IgD-negative memory B cell (primary cell): ENCODE measurements around the gene APOBEC4. TPM values are rescaled to one million over a fixed set of nuclear protein-coding genes. Genes with fewer than 3 reads are reported as not detected.

Experiments used
- H3K27ac Mint-ChIP-seq, 3 donors: one replicate each; pipeline ENCODE4 v1.8.0; 2020 to 2022; ENCODE audit warnings: mild to moderate bottlenecking in 3 of 3, mixed read lengths in 3 of 3, moderate library complexity in 1 of 3
- H3K27me3 Mint-ChIP-seq: one replicate; pipeline ENCODE4 v1.8.0; 2021; ENCODE audit warnings: mixed read lengths
- H3K36me3 Mint-ChIP-seq: one replicate; pipeline ENCODE4 v1.8.0; 2020; ENCODE audit warnings: mild to moderate bottlenecking, mixed read lengths
- H3K4me1 Mint-ChIP-seq, 3 donors: one replicate each; pipeline ENCODE4 v1.8.0; 2020 to 2022; ENCODE audit warnings: mixed read lengths in 3 of 3, mild to moderate bottlenecking in 1 of 3
- H3K4me3 Mint-ChIP-seq, 4 donors: one replicate each; pipeline ENCODE4 v1.8.0; 2020 to 2022; ENCODE audit warnings: mild to moderate bottlenecking in 4 of 4, mixed read lengths in 4 of 4, moderate library complexity in 3 of 4
- H3K9me3 Mint-ChIP-seq, 3 donors: one replicate each; pipeline ENCODE4 v1.8.0; 2020 to 2021; ENCODE audit warnings: mixed read lengths in 3 of 3, mild to moderate bottlenecking in 1 of 3
- polyA plus RNA-seq: library from polyadenylated mRNA; unstranded; fragments of 300-500 nt; fragmentation: Illumina TruSeq; gene quantifications from one replicate; pipeline ENCODE4 v1.2.3, GENCODE V29; 2021

The APOBEC4 gene
- polyA plus RNA-seq, 1 donor from 2014 or later = not detected

DNA sequence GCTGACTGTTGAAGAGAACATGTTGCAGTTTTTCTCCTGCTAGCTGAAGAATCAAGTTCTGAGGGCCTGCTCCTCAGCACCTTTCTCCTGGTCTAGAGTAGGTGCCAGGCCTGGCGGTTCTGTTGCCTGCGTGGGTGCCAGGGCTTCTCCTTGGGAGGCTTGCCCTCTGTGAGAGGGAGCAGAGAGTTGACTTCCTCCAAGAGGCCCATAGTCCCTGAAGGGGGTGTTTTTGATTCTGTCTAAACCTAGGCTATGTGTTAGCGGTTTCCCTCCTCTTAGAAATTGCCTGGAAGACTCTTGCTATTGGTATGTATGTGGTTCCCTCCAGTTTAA, 312 bp upstream of the APOBEC4 start:
- H3K27ac Mint-ChIP-seq = no peak overlapping the region
- H3K4me1 Mint-ChIP-seq = peaks cover 0 to 3% (median 3%) of the 10 kb centered on the region in 3 donors
- no peaks in the 10 kb centered on the region for H3K36me3 Mint-ChIP-seq
- H3K4me3 Mint-ChIP-seq = no peak overlapping the region
- H3K9me3 Mint-ChIP-seq = no peaks in the 10 kb centered on the region
- no peaks in the 10 kb centered on the region for H3K27me3 Mint-ChIP-seq

DNA sequence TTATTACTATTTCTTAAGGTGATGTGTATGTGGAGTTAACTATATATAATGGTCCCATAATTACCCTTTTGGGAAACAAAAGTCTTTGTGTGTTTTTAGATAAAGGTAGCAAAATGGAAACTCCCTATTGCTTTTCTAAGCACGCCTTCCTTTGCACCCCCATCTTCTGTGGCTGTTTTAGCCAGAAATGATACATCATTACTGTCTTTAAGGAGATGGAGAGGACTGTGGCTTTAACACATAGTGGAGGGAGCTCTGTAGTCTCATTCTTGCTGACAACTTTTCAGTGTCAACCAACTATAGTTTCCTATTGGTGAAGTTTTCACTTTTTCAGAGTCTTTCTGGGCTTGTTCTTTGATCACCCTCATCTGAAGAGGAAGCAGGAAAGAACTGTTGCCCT, 1.0 kb downstream of the APOBEC4 start:
- Mint-ChIP-seq H3K4me1 (peaks cover 0 to 3% (median 3%) of the 10 kb centered on the region in 3 donors), H3K27ac (no peak overlapping the region), H3K27me3 (peaks cover 2% of the 10 kb centered on the region), H3K36me3 (no peaks in the 10 kb centered on the region), H3K9me3 (no peaks in the 10 kb centered on the region), H3K4me3 (no peak overlapping the region)

DNA sequence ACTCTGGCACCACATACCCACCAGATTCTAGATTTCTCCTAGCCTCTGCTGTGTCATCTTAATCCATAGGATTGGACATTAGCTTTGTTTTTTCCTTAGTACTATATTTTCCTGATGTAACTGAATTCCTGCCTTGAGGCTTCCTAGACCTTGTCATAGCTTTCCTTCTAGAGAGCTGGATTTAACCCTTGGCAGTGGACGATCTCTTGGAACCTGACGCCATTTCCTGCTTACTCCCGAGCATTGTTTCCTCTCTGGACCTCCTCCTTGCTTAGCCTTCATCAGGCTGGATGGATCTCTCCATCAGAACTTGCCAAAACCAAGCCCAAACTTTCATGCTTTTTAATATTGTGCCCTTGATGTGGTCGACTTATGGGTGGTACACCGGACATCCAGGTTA, 1.5 kb downstream of the APOBEC4 start:
- no peak overlapping the region for H3K27ac Mint-ChIP-seq
- no peaks in the 10 kb centered on the region for H3K36me3 Mint-ChIP-seq
- no peak overlapping the region for H3K4me3 Mint-ChIP-seq
- H3K27me3 Mint-ChIP-seq = peaks cover 4% of the 10 kb centered on the region
- H3K4me1 Mint-ChIP-seq = peaks cover 0 to 3% (median 3%) of the 10 kb centered on the region in 3 donors
- no peaks in the 10 kb centered on the region for H3K9me3 Mint-ChIP-seq

GRCh38 chr1:183648042-183648441, 5.1 kb downstream of the APOBEC4 start:
- no peaks in the 10 kb centered on the region for H3K9me3 Mint-ChIP-seq
- no peak overlapping the region for H3K27ac Mint-ChIP-seq
- H3K36me3 Mint-ChIP-seq = no peaks in the 10 kb centered on the region
- no peak overlapping the region for H3K4me3 Mint-ChIP-seq
- H3K27me3 Mint-ChIP-seq = peaks cover 6% of the 10 kb centered on the region
- no peaks in the 10 kb centered on the region for H3K4me1 Mint-ChIP-seq

DNA sequence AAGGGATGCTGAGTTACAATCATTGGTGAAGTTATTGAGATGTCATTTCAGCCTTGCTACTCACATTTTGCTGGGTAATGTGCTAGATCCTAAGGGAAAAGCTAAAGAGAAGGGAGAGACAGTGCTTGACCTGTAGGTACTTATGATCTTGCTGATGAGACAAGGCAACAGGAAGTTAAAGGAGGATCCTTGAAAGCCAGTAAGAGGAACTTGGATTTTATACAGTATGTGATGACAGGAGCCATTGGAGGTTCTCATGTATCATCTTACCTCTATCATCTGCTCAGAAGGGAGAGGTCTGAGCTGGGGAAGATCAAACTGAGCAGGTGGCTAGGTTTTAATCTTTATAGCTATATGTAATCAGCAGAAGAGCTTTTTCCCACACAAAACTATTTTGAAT, 6.3 kb downstream of the APOBEC4 start:
- H3K4me3 Mint-ChIP-seq = no peak overlapping the region
- H3K9me3 Mint-ChIP-seq = no peaks in the 10 kb centered on the region
- no peaks in the 10 kb centered on the region for H3K4me1 Mint-ChIP-seq
- no peak overlapping the region for H3K27ac Mint-ChIP-seq
- H3K27me3 Mint-ChIP-seq = peaks cover 6% of the 10 kb centered on the region
- H3K36me3 Mint-ChIP-seq = no peaks in the 10 kb centered on the region

DNA sequence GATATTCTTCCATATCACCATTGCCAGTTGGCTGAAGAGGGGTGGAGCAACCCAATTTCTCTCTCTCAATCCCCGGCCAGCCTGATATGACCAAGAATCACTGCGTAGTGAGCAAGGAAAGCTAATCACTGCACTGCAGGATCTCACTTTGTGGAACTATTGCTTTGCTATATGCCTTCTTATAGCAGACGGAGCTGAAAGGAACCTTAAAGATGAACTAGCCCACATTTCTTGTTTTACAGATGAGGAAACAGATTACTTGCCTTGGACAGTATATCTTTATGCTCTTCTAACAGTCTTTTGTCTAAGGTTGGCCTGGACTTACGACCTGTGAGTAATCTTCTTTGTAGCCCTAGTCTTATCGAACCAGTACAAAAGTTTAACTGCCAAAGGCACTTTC, 7.6 kb downstream of the APOBEC4 start:
- Mint-ChIP-seq H3K36me3 (no peaks in the 10 kb centered on the region), H3K9me3 (no peaks in the 10 kb centered on the region), H3K27ac (no peak overlapping the region), H3K27me3 (peaks cover 6% of the 10 kb centered on the region), H3K4me3 (no peak overlapping the region), H3K4me1 (no peaks in the 10 kb centered on the region)

DNA sequence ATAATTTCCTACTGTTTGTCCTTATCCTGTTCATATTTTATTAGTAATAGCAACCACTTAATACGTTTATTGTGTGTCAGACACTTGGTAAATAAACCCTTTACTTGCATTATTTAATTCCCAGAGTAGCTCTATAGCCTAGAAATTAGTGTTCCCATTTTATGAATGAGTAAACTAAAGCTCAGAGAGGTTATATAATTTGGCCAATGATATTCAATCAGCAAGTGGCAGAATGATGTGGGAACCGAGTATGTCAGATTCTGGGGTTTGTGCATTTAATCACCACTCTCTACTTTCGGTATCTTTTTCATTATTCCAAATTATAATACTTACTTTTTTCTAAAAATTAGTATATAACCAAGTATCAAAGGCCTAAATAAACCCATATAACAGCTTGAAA, 10.9 kb downstream of the APOBEC4 start:
- Mint-ChIP-seq H3K4me1 (no peaks in the 10 kb centered on the region), H3K36me3 (no peaks in the 10 kb centered on the region), H3K9me3 (no peaks in the 10 kb centered on the region), H3K27ac (no peak overlapping the region), H3K27me3 (peaks cover 5% of the 10 kb centered on the region), H3K4me3 (no peak overlapping the region)

GRCh38 chr1:183640193-183640592, 12.9 kb downstream of the APOBEC4 start:
- H3K4me1 Mint-ChIP-seq = peaks cover 5 to 15% (median 6%) of the 10 kb centered on the region in 3 donors

DNA sequence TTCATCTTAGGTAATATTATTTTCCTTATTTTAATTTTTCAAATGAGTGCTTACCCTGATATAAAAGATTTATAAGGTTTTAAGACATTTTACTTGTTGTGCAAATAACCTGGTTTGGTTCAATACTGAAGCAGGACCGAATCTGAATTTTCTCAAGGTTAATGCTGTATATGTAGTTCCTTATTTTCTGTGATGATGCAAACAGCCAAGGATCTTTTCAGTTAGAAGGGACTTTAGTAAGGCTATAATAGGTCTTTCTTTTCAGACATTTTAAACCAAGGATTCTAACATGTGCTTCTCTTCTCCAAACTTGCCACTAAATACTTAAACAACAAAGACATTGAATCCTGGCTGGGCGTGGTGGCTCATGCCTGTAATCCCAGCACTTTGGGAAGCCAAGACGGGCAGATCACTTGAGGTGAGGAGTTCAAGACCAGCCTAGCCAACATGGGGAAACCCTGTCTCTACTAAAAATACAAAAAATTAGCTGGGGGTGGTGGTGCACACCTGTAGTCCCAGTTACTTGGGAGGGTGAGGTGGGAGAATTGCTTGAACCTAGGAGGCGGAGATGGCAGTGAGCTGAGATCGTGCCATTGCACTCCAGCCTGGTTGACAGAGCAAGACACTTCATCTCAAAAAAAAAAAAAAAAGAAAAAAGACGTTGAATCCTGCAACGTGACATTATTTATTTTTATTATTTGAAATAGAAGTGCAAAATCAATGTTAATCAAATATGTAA, 14.3 kb downstream of the APOBEC4 start:
- Mint-ChIP-seq H3K4me1 (peaks cover 13 to 25% (median 13%) of the 10 kb centered on the region in 3 donors), H3K4me3 (no peak overlapping the region), H3K9me3 (no peaks in the 10 kb centered on the region), H3K27me3 (peaks cover 2% of the 10 kb centered on the region), H3K36me3 (no peaks in the 10 kb centered on the region), H3K27ac (no peak overlapping the region)

More at GRCh38 chr1:183640193-183640592, 12.9 kb downstream of the APOBEC4 start:
- peaks cover 2% of the 10 kb centered on the region for H3K27me3 Mint-ChIP-seq
- H3K4me3 Mint-ChIP-seq = no peak overlapping the region
- H3K36me3 Mint-ChIP-seq = no peaks in the 10 kb centered on the region
- H3K9me3 Mint-ChIP-seq = no peaks in the 10 kb centered on the region
- H3K27ac Mint-ChIP-seq = peak overlapping the region in 1 of 3 donors; percentile 16

GRCh38 chr1:183636783-183637182, 16.3 kb downstream of the APOBEC4 start:
- H3K4me3 Mint-ChIP-seq = peak overlapping the region; percentile 98 to 100 (median 99)
- peak overlapping the region in 2 of 3 donors; percentile 94 to 97 for H3K27ac Mint-ChIP-seq
- H3K9me3 Mint-ChIP-seq = no peaks in the 10 kb centered on the region
- H3K4me1 Mint-ChIP-seq = peaks cover 28 to 33% (median 28%) of the 10 kb centered on the region in 3 donors
- peaks cover 2% of the 10 kb centered on the region for H3K36me3 Mint-ChIP-seq
- H3K27me3 Mint-ChIP-seq = peaks cover 2% of the 10 kb centered on the region

DNA sequence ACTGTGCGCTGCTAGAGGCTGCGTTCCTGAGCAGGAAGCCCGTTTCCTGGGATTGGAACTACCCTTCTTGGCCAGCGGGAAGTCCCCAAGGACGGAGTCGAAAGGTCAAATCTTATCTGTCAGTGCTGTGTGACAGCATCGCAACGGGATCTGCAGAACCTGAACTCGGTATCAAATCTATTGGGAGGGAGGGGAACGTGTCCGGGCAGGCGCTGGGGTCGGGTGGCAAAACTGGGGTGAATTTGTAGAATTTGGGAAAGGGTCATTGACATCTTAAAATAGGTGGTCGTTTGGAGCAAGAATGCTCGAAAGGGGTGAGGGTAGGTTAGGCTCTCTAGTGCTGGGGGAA, 16.8 kb downstream of the APOBEC4 start:
- peaks cover 30 to 36% (median 30%) of the 10 kb centered on the region in 3 donors for H3K4me1 Mint-ChIP-seq
- peak overlapping the region; percentile 98 to 100 (median 99) for H3K4me3 Mint-ChIP-seq
- peak overlapping the region; percentile 94 to 97 (median 94) for H3K27ac Mint-ChIP-seq
- H3K27me3 Mint-ChIP-seq = peaks cover 2% of the 10 kb centered on the region
- H3K9me3 Mint-ChIP-seq = no peaks in the 10 kb centered on the region
- peaks cover 2% of the 10 kb centered on the region for H3K36me3 Mint-ChIP-seq

DNA sequence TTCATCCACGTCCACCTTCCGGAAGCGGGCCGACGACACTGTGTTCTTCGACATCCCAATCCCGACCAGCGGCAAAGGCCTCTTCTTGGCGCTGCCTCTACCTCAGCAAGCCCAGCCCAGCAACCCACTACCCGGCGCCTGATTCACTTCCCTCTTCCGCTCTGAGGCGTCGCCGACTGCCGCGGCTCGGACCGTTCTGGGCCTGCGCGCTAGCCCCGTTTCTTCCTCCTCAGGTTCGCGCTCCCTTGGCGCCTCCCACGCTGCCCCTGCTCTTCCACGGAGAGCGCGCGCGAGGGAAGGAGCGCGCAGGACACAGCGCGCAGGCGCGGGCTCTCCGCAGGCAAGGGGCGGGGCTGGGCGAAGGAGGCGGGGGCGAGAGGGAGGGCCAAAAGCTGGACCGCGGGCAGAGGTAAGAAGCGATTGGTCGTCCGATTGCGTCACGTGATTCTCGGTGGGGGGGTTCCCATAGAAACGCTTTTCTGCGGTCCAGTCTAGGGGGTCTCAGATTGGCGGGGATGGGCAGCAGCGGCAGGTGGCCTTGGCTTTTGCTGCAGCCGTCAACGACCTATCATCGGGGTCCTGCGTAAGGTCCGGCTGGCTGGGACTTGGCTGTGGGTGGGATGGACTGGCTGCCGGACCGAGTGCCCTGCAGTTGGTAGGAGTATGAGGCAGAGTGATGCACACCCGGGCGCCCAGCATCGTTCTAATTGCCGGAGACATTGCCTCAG, 17.3 kb downstream of the APOBEC4 start, which contains the start of gene ARPC5:
TSS of gene ARPC5 (minus strand) at position 178 of the 728 bp plus-strand sequence. CDS start at position 54, 124 bp downstream.
- peak within 1 kb of the TSS; percentile 98 to 100 (median 99) for H3K4me3 Mint-ChIP-seq
- H3K36me3 Mint-ChIP-seq = peaks cover 2% of the 10 kb centered on the region
- peaks cover 2% of the 10 kb centered on the region for H3K27me3 Mint-ChIP-seq
- peaks cover 32 to 39% (median 33%) of the 10 kb centered on the region in 3 donors for H3K4me1 Mint-ChIP-seq
- no peaks in the 10 kb centered on the region for H3K9me3 Mint-ChIP-seq
- H3K27ac Mint-ChIP-seq = peak within 1 kb of the TSS; percentile 94 to 97 (median 94)

GRCh38 chr1:183635099-183635605, 18.0 kb downstream of the APOBEC4 start:
- no peaks in the 10 kb centered on the region for H3K9me3 Mint-ChIP-seq
- peak overlapping the region; percentile 98 to 100 (median 99) for H3K4me3 Mint-ChIP-seq
- H3K36me3 Mint-ChIP-seq = peaks cover 2% of the 10 kb centered on the region
- peaks cover 2% of the 10 kb centered on the region for H3K27me3 Mint-ChIP-seq
- H3K27ac Mint-ChIP-seq = peak overlapping the region; percentile 94 to 97 (median 94)
- peaks cover 37 to 45% (median 38%) of the 10 kb centered on the region in 3 donors for H3K4me1 Mint-ChIP-seq

GRCh38 chr1:183634429-183635065, 18.6 kb downstream of the APOBEC4 start:
- peak overlapping the region; percentile 91 to 94 (median 94) for H3K27ac Mint-ChIP-seq
- H3K4me1 Mint-ChIP-seq = peaks cover 37 to 45% (median 38%) of the 10 kb centered on the region in 3 donors
- peak overlapping the region; percentile 98 to 100 (median 99) for H3K4me3 Mint-ChIP-seq
- H3K36me3 Mint-ChIP-seq = peaks cover 2% of the 10 kb centered on the region
- H3K9me3 Mint-ChIP-seq = no peaks in the 10 kb centered on the region
- no peaks in the 10 kb centered on the region for H3K27me3 Mint-ChIP-seq
